ENCODE results near the gene MEDAG.

GRCh38 chr13:30925429-30925828 lies 19.4 kb downstream of the MEDAG start:
- TF ChIP-seq CTCF (conservative IDR thresholded peaks at IDR 0.05) (no peak), EZH2 (IDR thresholded peaks at IDR 0.05; ENCODE audit: low read depth) (no peak)

Measured in PC-9 (cell line).